ENCODE data around the gene AP2A2. TPM values are rescaled to one million over a fixed set of nuclear protein-coding genes. Genes with fewer than 3 reads are reported as not detected.

AP2A2 gene
- total RNA-seq, 1 experiment from 2014 or later = 55.5 TPM

- peaks cover 35% of the 10 kb centered on the region for H3K79me2 ChIP-seq (ENCODE audit: insufficient read depth, low read length)
- intact Hi-C loops (cut with micrococcal nuclease) = no loop called here
- BruUV-seq (replicated peaks) = no TSS peak
- H3K9ac ChIP-seq (ENCODE audit: low read length) = no peak overlapping the region
- no peaks in the 10 kb centered on the region for H3K9me2 ChIP-seq (ENCODE audit: insufficient read depth)
- ChIA-PET RAD21 (ENCODE audit: low non-redundant PET in 1 of 2, low total read pairs in 2 of 2, uncharacterized antibody in 2 of 2, unreplicated experiment in 2 of 2) (no interaction called here), CTCF (no interaction called here), POLR2A (no interaction called here)
- no peak overlapping the region for H2AFZ ChIP-seq (ENCODE audit: low read depth, low read length, poor library complexity, severe bottlenecking)
- ATAC-seq = no peak
- no peaks in the 10 kb centered on the region for H4K20me1 ChIP-seq (ENCODE audit: insufficient read depth)
- no peak overlapping the region for H3K4me3 ChIP-seq (replicated peaks in 1 of 2; ENCODE audit: low read depth in 1 of 2, low read length in 2 of 2)
- H3K27me3 ChIP-seq (ENCODE audit: insufficient read depth, low read length) = no peaks in the 10 kb centered on the region
- H3K4me2 ChIP-seq (ENCODE audit: low read length) = no peak overlapping the region
- no peak for TF ChIP-seq SRF (IDR thresholded peaks at IDR 0.05; ENCODE audit: low read depth)
- peaks cover 0 to 4% of the 10 kb centered on the region in 2 experiments; a peak in 2 of 4 replicates for H3K4me1 ChIP-seq (ENCODE audit: control insufficient read depth in 1 of 2, insufficient read depth in 2 of 2, low read length in 2 of 2)
- peaks cover 5 to 6% of the 10 kb centered on the region in 2 experiments; a peak in 1 of 4 replicates for H3K9me3 ChIP-seq (ENCODE audit: control insufficient read depth in 1 of 2, insufficient read depth in 1 of 2, low read depth in 1 of 2, low read length in 2 of 2)
- no peak for DNase-seq (ENCODE audit: low read depth, low spot score)
- peaks cover 6 to 21% of the 10 kb centered on the region in 2 experiments; a peak in 3 of 4 replicates for H3K36me3 ChIP-seq (ENCODE audit: control insufficient read depth in 1 of 2, insufficient read depth in 2 of 2, low read length in 2 of 2)
- H3K27ac ChIP-seq (ENCODE audit: low read depth, low read length) = no peak overlapping the region
These were observed 38.2 kb downstream of the AP2A2 start for GRCh38 chr11:963852-964251.

- no peak overlapping the region for H3K9ac ChIP-seq (ENCODE audit: low read length)
- ATAC-seq = no peak
- BruUV-seq (replicated peaks) = no TSS peak
These were observed 39.6 kb downstream of the AP2A2 start for GRCh38 chr11:965206-965775.

More at GRCh38 chr11:965206-965775, 39.6 kb downstream of the AP2A2 start:
- ChIA-PET RAD21 (ENCODE audit: low non-redundant PET in 1 of 2, low total read pairs in 2 of 2, uncharacterized antibody in 2 of 2, unreplicated experiment in 2 of 2) (no interaction called here), CTCF (no interaction called here), POLR2A (no interaction called here)
- no peaks in the 10 kb centered on the region for H3K27me3 ChIP-seq (ENCODE audit: insufficient read depth, low read length)
- H2AFZ ChIP-seq (ENCODE audit: low read depth, low read length, poor library complexity, severe bottlenecking) = no peak overlapping the region
- peaks cover 0 to 4% of the 10 kb centered on the region in 2 experiments; a peak in 2 of 4 replicates for H3K4me1 ChIP-seq (ENCODE audit: control insufficient read depth in 1 of 2, insufficient read depth in 2 of 2, low read length in 2 of 2)
- no peak overlapping the region for H3K4me2 ChIP-seq (ENCODE audit: low read length)
- H4K20me1 ChIP-seq (ENCODE audit: insufficient read depth) = no peaks in the 10 kb centered on the region
- H3K9me3 ChIP-seq (ENCODE audit: control insufficient read depth in 1 of 2, insufficient read depth in 1 of 2, low read depth in 1 of 2, low read length in 2 of 2) = peaks cover 5 to 6% of the 10 kb centered on the region in 2 experiments; a peak in 1 of 4 replicates
- H3K4me3 ChIP-seq (replicated peaks in 1 of 2; ENCODE audit: low read depth in 1 of 2, low read length in 2 of 2) = no peak overlapping the region
- peaks cover 30% of the 10 kb centered on the region for H3K79me2 ChIP-seq (ENCODE audit: insufficient read depth, low read length)
- H3K9me2 ChIP-seq (ENCODE audit: insufficient read depth) = no peaks in the 10 kb centered on the region
- DNase-seq (ENCODE audit: low read depth, low spot score) = no peak
- intact Hi-C loops (cut with micrococcal nuclease) = no loop called here
- H3K27ac ChIP-seq (ENCODE audit: low read depth, low read length) = no peak overlapping the region
- TF ChIP-seq ZFX (IDR thresholded peaks at IDR 0.05) = no peak
- TF ChIP-seq SP1 (IDR thresholded peaks at IDR 0.05; ENCODE audit: low read depth) = no peak
- TF ChIP-seq SIN3A (IDR thresholded peaks at IDR 0.05; ENCODE audit: low read depth) = no peak
- TF ChIP-seq SRF (IDR thresholded peaks at IDR 0.05; ENCODE audit: low read depth) = no peak
- no peak for TF ChIP-seq FOSL1 (IDR thresholded peaks at IDR 0.05; ENCODE audit: low read depth)
- TF ChIP-seq JUND (IDR thresholded peaks at IDR 0.05) = no peak
- TF ChIP-seq CBX3 (IDR thresholded peaks at IDR 0.05; ENCODE audit: low read depth) = no peak
- H3K36me3 ChIP-seq (ENCODE audit: control insufficient read depth in 1 of 2, insufficient read depth in 2 of 2, low read length in 2 of 2) = peaks cover 0 to 21% of the 10 kb centered on the region in 2 experiments; a peak in 1 of 4 replicates
